Hepatocyte (in vitro differentiated cells): ENCODE data around the gene BCL2L1.

Experiments
- CTCF ChIP-seq: fragments of 200-600 bp; sonication (generic); IDR thresholded peaks from 2 replicates; pipeline ENCODE4 v1.5.1; 2016; ENCODE audit warnings: antibody characterized with exemption, mild to moderate bottlenecking; ENCODE audit not compliant: poor library complexity
- EZH2 ChIP-seq: fragments of 200-600 bp; sonication (generic); IDR thresholded peaks from 2 replicates; pipeline ENCODE4 v1.6.1; 2016; ENCODE audit warnings: antibody characterized with exemption, mild to moderate bottlenecking, borderline replicate concordance

DNA sequence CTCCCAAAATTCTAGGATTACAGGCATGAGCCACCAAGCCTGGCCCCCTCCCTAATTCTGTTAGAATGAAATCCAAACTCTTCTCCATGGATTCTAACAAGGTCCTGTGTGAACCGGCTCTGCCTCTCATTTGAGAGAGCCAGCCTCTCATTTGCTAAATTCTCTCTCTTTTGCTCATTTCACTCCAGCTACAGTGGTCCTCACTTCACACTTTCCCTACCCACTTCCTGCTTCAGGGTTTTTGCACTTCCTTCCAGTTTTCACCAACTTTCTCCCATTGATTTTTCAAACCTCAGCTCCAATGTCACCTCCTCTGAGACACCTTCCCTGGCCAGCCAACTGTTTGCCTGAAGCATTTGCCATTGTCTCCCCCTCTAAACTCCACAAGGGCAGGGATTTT lies 79.8 kb downstream of the BCL2L1 start:
- TF ChIP-seq CTCF = no peak
- TF ChIP-seq EZH2 = no peak
